HCT116 (cell line): ENCODE results near the gene TLE4. TPM values are rescaled to one million over a fixed set of nuclear protein-coding genes. Genes with fewer than 3 reads are reported as not detected.

Source experiments
- ATAC-seq: fragments of 200-7000 bp; cut with Tn5 transposase; 2 replicates; pipeline ENCODE4 v1.9.1; 2020; ENCODE audit warnings: mild to moderate bottlenecking, moderate library complexity
- BruUV-seq: library from RNA; stranded (reverse); fragments of 400-500 nt; replicated peaks from 2 replicates; lab custom pipeline; 2021; lab: Mats Ljungman, UMichigan
- CTCF ChIA-PET: fragments of 300-600 bp; sonication (Branson Sonifier 250); formaldehyde crosslinking; loops from one replicate; lab custom pipeline; 2021; ENCODE audit warnings: antibody characterized with exemption; lab: Charles Lee
- POLR2A ChIA-PET: fragments of 300-600, 350-600 bp; sonication (Branson Sonifier 250); formaldehyde crosslinking; loops from one replicate; lab custom pipeline; 2021; ENCODE audit warnings: antibody characterized with exemption; lab: Charles Lee
- RAD21 ChIA-PET, 2 experiments: fragments of 300-600 bp; sonication (Branson Sonifier 250); formaldehyde crosslinking; loops; one replicate each; lab custom pipeline; 2023; ENCODE audit warnings: low total read pairs in 2 of 2; ENCODE audit not compliant: uncharacterized antibody in 2 of 2, unreplicated experiment in 2 of 2, low non-redundant PET in 1 of 2; lab: Charles Lee
- DNase-seq: peaks from one replicate; pipeline ENCODE4 v3.0.0-alpha.2; 2010; ENCODE audit warnings: low read depth, low spot score
- H2AFZ ChIP-seq: fragments of 200-600 bp; shearing (Covaris generic), sonication (generic); 2 replicates; pipeline ENCODE4 v1.6.1; 2017; ENCODE audit warnings: low read depth, mixed run types, mixed read lengths, antibody characterized with exemption, low read length; ENCODE audit not compliant: poor library complexity, severe bottlenecking
- H3K27ac ChIP-seq: 2 replicates; pipeline ENCODE4 v1.5.1; 2012; ENCODE audit warnings: low read depth, low read length
- H3K27me3 ChIP-seq: fragments of 200-600 bp; sonication (generic); 2 replicates; pipeline ENCODE4 v1.6.1; 2016; ENCODE audit warnings: mixed run types, low read length, mixed read lengths; ENCODE audit not compliant: insufficient read depth
- H3K36me3 ChIP-seq, 2 experiments: fragments of 200-500 bp in 1 of 2; fragments of 200-600 bp in 1 of 2; sonication (Bioruptor generic) in 1 of 2; sonication (generic) in 1 of 2; 2 replicates each; pipeline versions ENCODE4 v1.5.1 to v1.6.1; 2014 to 2016; ENCODE audit warnings: low read length in 2 of 2, inconsistent platforms in 1 of 2, mixed read lengths in 1 of 2, mixed run types in 1 of 2; ENCODE audit not compliant: insufficient read depth in 2 of 2, control insufficient read depth in 1 of 2
- H3K4me1 ChIP-seq, 2 experiments: fragments of 200-600 bp in 1 of 2; sonication (generic) in 1 of 2; 2 replicates each; pipeline versions ENCODE4 v1.5.1 to v1.6.1; 2012 to 2017; ENCODE audit warnings: low read length in 2 of 2, inconsistent platforms in 1 of 2, mild to moderate bottlenecking in 1 of 2, mixed read lengths in 1 of 2, mixed run types in 1 of 2, moderate library complexity in 1 of 2; ENCODE audit not compliant: insufficient read depth in 2 of 2, control insufficient read depth in 1 of 2
- H3K4me2 ChIP-seq: fragments of 200-600 bp; sonication (generic); 2 replicates; pipeline ENCODE4 v1.6.1; 2017; ENCODE audit warnings: mixed run types, low read length, mixed read lengths
- H3K4me3 ChIP-seq, 2 experiments: fragments of 200-600 bp in 1 of 2; sonication (generic) in 1 of 2; replicated peaks in 1 of 2; 2 replicates each; pipeline ENCODE4 v1.5.1; 2011 to 2016; ENCODE audit warnings: low read length in 2 of 2, control low read depth in 1 of 2, low read depth in 1 of 2, mild to moderate bottlenecking in 1 of 2, mixed read lengths in 1 of 2, mixed run types in 1 of 2
- H3K79me2 ChIP-seq: fragments of 200-600 bp; sonication (generic); 2 replicates; pipeline ENCODE4 v1.6.1; 2017; ENCODE audit warnings: mild to moderate bottlenecking, mixed run types, low read length, moderate library complexity, mixed read lengths; ENCODE audit not compliant: insufficient read depth
- H3K9ac ChIP-seq: fragments of 200-600 bp; sonication (generic); 2 replicates; pipeline ENCODE4 v1.6.1; 2016; ENCODE audit warnings: low read length, mixed read lengths
- H3K9me2 ChIP-seq: fragments of 200-600 bp; sonication (generic), shearing (Covaris generic); 2 replicates; pipeline ENCODE4 v1.6.1; 2017; ENCODE audit warnings: mixed run types, mild to moderate bottlenecking, moderate library complexity; ENCODE audit not compliant: insufficient read depth
- H3K9me3 ChIP-seq, 2 experiments: fragments of 200-500 bp in 1 of 2; fragments of 200-600 bp in 1 of 2; sonication (Bioruptor generic) in 1 of 2; sonication (generic) in 1 of 2; 2 replicates each; pipeline ENCODE4 v1.6.1; 2014 to 2017; ENCODE audit warnings: low read length in 2 of 2, mixed read lengths in 2 of 2, inconsistent platforms in 1 of 2, low read depth in 1 of 2, mild to moderate bottlenecking in 1 of 2, mixed run types in 1 of 2, moderate library complexity in 1 of 2; ENCODE audit not compliant: control insufficient read depth in 1 of 2, insufficient read depth in 1 of 2
- H4K20me1 ChIP-seq: fragments of 200-600 bp; sonication (generic), shearing (Covaris generic); 2 replicates; pipeline ENCODE4 v1.6.1; 2017; ENCODE audit warnings: mixed run types, mild to moderate bottlenecking, moderate library complexity; ENCODE audit not compliant: insufficient read depth
- CEBPB ChIP-seq: IDR thresholded peaks from 2 replicates; pipeline ENCODE4 v1.6.1; 2012; ENCODE audit warnings: low read depth
- EGR1 ChIP-seq: IDR thresholded peaks from 2 replicates; pipeline ENCODE4 v1.6.1; 2012; ENCODE audit warnings: low read depth
- EZH2 ChIP-seq: fragments of 200-600 bp; sonication (generic); IDR thresholded peaks from 2 replicates; pipeline ENCODE4 v1.6.1; 2017; ENCODE audit warnings: antibody characterized with exemption, mixed run types
- EZH2phosphoT487 ChIP-seq: fragments of 200-600 bp; IDR thresholded peaks from 2 replicates; pipeline ENCODE4 v1.6.1; 2018; ENCODE audit warnings: antibody characterized with exemption, borderline replicate concordance
- FOSL1 ChIP-seq: IDR thresholded peaks from 2 replicates; pipeline ENCODE4 v1.6.1; 2012; ENCODE audit warnings: low read depth
- JUND ChIP-seq: IDR thresholded peaks from 2 replicates; pipeline ENCODE4 v1.6.1; 2012
- MAX ChIP-seq: IDR thresholded peaks from 2 replicates; pipeline ENCODE4 v1.6.1; 2012
- POLR2A ChIP-seq: IDR thresholded peaks from 2 replicates; pipeline ENCODE4 v1.7.0; 2011; ENCODE audit warnings: borderline replicate concordance; ENCODE audit not compliant: insufficient read depth, insufficient read length; ENCODE audit errors: extremely low read depth
- RAD21 ChIP-seq: IDR thresholded peaks from 2 replicates; pipeline ENCODE4 v1.6.1; 2012; ENCODE audit warnings: low read depth, mild to moderate bottlenecking
- REST ChIP-seq: IDR thresholded peaks from 2 replicates; pipeline ENCODE4 v1.6.1; 2012; ENCODE audit warnings: low read depth
- SIN3A ChIP-seq: IDR thresholded peaks from 2 replicates; pipeline ENCODE4 v1.6.1; 2012; ENCODE audit warnings: low read depth
- SP1 ChIP-seq: IDR thresholded peaks from 2 replicates; pipeline ENCODE4 v1.6.1; 2012; ENCODE audit warnings: low read depth
- YY1 ChIP-seq: IDR thresholded peaks from 2 replicates; pipeline ENCODE4 v1.6.1; 2011; ENCODE audit warnings: low read length, low read depth, moderate library complexity, mild to moderate bottlenecking; ENCODE audit not compliant: insufficient replicate concordance; ENCODE audit errors: extremely low read depth
- ZBTB33 ChIP-seq: IDR thresholded peaks from 2 replicates; pipeline ENCODE4 v1.6.1; 2011; ENCODE audit warnings: mild to moderate bottlenecking, low read length, moderate library complexity; ENCODE audit not compliant: insufficient replicate concordance; ENCODE audit errors: extremely low read depth
- ZFX ChIP-seq: fragments of 450-650 bp; IDR thresholded peaks from 2 replicates; pipeline ENCODE4 v1.6.1; 2017
- ZNF274 ChIP-seq: fragments of 200-500 bp; sonication (Bioruptor generic); IDR thresholded peaks from 2 replicates; pipeline ENCODE4 v1.6.1; 2014; ENCODE audit warnings: mild to moderate bottlenecking, low read depth, low read length, inconsistent platforms
- intact Hi-C: fragments of 100-400 bp; cut with micrococcal nuclease; formaldehyde crosslinking; loops from 2 replicates; pipeline ENCODE4 v1.10.0; 2022
- total RNA-seq: library from RNA; stranded (reverse); gene quantifications from one replicate; pipeline ENCODE4 v1.2.1, GENCODE V29; 2021; ENCODE audit not compliant: unreplicated experiment

TLE4 gene
- total RNA-seq, 1 experiment from 2014 or later: 0.39 TPM

GRCh38 chr9:79744521-79744920 lies 172.8 kb downstream of the TLE4 start:
- no peaks in the 10 kb centered on the region for H3K9me2 ChIP-seq
- H3K27me3 ChIP-seq: no peaks in the 10 kb centered on the region
- ATAC-seq: no peak
- H3K36me3 ChIP-seq: no peaks in the 10 kb centered on the region
- H3K4me1 ChIP-seq: no peaks in the 10 kb centered on the region
- no peak for DNase-seq
- POLR2A ChIA-PET: no interaction called here
- H2AFZ ChIP-seq: no peak overlapping the region
- H3K9ac ChIP-seq: no peak overlapping the region
- TF ChIP-seq ZNF274 (no peak), POLR2A (no peak), FOSL1 (no peak), ZFX (no peak), YY1 (no peak), CEBPB (no peak), ZBTB33 (no peak), EZH2phosphoT487 (no peak), EGR1 (no peak), SP1 (no peak), REST (no peak), EZH2 (no peak), RAD21 (no peak), SIN3A (no peak), JUND (no peak), MAX (no peak)
- RAD21 ChIA-PET: no interaction called here
- no peaks in the 10 kb centered on the region for H4K20me1 ChIP-seq
- CTCF ChIA-PET: no interaction called here
- intact Hi-C loops: no loop called here
- BruUV-seq: no TSS peak
- no peak overlapping the region for H3K4me3 ChIP-seq
- H3K79me2 ChIP-seq: no peaks in the 10 kb centered on the region
- no peak overlapping the region for H3K4me2 ChIP-seq
- H3K27ac ChIP-seq: no peak overlapping the region
- H3K9me3 ChIP-seq: peaks cover 0 to 15% of the 10 kb centered on the region in 2 experiments; a peak in 2 of 4 replicates
